Stimulated activated CD4-positive, alpha-beta T cell treated with anti-CD3 and anti-CD28 coated beads, Interleukin-12 subunit alpha, Interleukin-12 subunit beta, amount 100 ng/mL, for 24 hours (primary cell): ENCODE results near the gene TMEM174.

Experiments used
- DNase-seq, 2 experiments: peaks; one replicate each; pipeline ENCODE4 v3.0.0-alpha.2; 2020; ENCODE audit warnings: low read depth in 2 of 2

TMEM174 gene

DNA sequence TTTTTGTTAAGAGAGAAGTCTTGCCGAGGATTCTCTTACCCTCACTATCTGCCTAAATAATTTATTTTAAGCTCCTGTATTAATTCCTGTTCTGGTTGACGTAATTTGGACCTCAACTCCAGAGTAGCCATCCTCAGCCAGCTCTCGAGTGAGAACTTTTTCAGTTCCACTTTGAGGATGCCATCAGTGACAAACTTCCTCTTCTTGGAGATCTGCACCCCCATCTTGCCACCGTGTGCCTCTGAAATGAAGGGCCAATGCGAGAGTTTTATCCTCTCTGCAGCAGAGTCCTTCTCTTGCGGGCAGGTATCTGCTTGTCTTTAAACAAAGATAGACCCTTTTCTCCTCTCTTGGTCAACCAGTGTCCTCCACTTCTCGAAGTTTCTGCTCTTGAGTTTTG, 19.5 kb upstream of the TMEM174 start:
- no peak for DNase-seq

DNA sequence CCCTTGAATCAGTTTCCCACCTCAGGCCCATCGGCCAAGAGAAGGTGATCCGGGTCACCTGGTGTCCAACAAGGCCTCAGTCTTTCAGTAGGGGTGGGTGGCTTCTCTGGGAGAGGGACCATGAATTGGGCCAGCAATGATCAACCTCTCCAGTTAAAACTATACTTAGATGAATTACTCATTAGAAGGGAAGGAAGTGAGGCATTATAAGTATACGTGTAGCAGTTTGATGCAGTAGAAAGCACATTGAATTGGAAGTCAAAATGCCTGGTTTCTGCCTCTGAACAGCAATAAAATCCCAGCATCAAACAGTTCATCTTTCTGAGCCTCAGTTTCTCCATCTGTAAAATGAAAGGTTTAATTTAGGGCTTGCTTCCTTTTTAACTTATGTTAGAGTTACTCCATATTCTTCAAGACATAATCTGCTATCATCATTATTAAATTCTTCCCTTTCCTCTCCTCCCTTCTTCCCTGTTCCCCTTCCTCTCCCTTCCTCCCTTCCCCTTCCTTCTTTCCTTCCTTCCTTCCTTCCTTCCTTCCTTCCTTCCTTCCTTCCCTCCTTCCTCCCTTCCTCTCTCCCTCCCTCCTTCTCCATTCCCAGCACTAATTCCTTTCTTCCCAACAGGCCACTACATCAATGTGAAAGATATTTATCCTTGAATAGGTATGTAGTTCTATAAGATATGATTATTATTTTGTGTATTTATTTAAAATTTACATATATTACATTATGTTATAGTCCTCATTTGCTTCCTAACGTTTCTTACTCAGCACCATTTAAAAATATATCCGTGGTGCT, 18.6 kb upstream of the TMEM174 start:
- DNase-seq = no peak

DNA sequence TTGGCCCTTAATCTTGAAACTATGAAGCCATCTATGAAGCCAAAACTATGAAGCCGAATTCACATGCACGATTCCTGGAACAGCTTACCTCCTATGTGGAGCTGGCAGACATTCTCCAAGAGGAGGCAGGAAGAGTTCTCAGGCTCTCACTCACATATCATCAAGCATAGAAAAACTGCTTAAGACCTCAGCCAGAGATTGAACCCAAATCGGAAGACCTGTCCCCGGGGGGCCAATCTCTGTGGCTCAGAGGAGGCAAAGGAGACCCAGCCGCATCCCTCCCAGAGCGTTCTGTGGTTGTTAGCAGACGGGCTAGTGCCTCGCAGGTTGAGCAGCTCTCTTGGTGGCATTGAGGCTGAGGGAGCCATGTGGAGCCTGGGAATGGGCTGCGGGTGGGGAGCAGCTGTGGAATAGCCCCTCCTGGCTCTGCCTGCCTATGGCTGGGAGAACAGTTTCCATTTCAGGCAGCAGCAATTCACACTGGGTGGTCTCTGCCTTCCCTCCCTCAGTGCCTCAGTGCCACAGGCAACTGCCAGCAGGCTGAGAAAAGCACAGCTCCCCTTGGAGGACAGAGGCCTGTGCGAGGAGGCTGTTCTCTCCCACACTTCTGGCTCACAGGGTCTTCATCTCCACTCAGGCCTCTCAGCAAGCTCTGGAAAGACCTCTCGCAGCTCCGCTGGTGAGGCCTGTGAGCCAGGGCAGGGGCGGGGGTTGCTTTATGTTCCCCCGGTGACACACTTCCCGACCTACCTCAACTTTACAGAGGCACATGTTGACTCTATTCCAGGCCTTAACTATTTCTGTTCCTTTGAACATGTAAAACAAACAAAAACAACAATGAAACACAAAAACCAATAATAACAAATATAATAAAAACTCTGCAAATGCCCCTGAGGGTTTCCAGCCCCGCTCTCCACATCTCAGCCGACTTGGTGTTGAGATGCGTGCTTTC, 17.4 kb upstream of the TMEM174 start:
- no peak for DNase-seq

DNA sequence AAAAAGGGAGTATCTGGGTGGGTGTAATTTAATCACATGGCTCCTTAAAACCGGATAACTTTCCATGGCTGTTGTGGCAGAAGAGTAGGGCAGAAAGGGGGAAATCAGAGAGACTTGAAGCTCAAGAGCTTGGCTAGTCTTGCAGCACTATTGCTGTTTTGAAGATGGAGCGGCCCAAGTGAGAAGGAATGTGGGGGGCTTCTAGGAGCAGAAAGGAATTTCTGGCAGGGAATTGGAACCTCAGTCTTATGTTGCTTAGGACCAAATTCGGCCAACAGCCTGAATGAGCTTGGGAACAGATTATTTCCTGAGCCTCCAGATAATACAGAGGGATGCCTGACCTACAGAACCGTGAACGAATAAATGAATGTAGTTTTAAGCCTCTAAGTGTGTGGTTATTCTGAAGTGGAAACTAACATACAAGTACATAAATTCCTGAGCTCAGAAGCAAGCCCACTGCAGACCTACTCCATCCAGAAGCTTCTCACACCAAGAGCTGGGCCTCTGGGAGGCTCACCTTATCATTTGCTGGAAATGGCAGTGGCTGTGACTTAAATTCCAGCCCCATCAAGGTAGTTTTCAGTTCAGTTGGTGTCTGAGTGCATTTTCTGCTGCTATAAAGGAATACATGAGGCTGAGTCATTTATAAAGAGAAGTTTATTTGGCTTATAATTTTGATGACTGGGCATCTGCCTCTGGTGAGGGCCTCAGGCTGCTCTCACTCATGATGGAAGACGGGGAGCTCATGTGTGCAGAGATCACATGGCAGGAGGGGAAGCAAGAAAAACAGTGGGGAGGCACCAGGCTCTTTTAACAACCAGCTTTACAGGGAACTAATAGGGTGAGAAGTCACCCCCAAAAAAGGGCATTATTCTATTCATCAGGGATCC, 15.3 kb upstream of the TMEM174 start:
- DNase-seq = no peak

DNA sequence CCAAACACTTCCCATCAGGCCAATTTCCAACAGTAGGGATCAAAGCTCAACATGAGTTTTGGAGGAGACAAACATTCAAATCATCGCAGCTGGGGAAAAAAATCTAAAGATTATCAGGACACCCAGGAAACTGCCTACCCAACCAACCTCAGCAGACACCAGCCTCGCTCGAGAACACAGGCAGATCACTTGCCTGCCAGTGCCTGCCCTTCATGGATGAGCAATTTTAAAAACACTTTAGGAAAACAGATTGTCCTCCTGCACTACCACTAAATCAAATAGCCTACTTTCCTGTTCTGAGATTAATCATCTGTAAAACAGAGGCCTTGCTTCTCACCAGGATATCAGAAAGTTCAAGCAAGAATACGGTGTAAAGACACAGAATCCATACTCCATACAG, 14.7 kb upstream of the TMEM174 start:
- no peak for DNase-seq

DNA sequence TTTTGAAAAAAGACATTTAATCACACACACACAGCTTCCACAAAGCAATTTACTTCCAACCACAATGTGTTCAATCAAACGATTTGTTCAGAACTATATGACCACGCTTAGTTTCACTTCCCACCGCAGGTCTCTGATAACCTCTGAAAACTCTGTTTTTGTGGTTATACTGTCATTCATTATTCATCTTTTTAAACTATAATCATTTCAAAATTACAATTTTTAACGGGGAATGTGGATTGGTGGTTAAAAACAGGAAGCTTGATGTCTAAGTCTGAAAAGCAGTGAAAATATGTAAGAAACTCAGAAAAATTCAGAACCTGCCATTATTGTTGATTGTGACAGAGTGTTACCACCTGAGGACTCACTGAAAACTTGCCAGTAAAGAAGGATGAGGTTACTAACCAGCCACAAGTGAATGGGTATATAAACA, 12.7 kb upstream of the TMEM174 start:
- peak; percentile 41 to 72 for DNase-seq

DNA sequence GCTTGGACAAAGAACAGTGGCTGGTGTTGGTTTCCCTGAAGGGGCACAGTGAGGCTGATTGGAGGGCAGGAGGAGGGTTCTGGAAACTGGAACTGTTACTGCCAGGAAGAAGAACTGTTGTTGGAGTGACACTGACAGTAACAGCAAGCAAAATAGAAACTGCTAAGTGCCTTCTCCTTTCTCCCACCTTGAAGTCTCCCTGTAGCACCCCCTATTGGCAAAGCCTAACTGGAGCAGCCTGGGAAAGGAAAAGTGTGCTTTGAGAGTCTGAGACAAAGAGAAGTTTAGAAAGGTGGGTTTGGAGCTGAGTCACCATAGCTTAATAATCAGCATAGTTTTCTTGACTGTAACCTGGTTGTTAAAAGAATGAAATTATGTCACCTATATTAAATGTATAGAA, 2.5 kb upstream of the TMEM174 start:
- no peak for DNase-seq

DNA sequence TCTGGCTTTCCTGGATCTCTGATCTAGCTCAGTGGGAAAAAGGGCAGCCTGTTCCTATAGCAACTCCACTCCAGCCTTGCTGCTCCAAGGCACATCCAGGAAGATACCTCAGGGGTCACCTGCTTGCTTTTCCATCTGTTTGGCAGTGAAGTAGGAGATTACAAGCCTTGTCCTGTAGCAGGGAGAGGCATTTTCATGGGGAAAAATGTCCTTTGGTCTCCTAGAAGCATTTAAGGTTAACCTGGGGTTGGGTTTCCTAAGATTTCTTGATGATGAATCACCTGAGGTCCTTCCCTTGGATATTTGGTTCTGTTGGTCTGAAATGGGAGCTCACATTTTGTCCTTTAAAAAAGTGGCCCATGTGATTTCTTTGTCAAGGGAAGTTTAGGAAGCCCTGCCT, 1.5 kb upstream of the TMEM174 start:
- DNase-seq = no peak

DNA sequence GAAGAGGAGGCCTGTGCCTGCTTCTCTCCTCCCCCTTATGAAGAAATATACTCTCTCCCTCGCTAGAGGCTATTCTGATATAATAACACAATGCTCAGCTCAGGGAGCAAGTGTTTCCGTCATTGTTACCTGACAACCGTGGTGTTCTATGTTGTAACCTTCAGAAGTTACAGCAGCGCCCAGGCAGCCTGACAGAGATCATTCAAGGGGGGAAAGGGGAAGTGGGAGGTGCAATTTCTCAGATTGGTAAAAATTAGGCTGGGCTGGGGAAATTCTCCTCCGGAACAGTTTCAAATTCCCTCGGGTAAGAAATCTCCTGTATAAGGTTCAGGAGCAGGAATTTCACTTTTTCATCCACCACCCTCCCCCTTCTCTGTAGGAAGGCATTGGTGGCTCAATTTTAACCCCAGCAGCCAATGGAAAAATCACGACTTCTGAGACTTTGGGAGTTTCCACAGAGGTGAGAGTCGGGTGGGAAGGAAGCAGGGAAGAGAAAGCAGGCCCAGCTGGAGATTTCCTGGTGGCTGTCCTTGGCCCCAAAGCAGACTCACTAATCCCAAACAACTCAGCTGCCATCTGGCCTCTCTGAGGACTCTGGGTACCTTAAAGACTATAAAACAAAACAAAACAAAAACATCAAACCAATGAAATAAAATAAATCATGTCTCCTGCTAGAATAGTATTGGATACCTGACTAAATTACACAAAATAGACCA, 1.3 kb downstream of the TMEM174 start:
- DNase-seq = no peak

DNA sequence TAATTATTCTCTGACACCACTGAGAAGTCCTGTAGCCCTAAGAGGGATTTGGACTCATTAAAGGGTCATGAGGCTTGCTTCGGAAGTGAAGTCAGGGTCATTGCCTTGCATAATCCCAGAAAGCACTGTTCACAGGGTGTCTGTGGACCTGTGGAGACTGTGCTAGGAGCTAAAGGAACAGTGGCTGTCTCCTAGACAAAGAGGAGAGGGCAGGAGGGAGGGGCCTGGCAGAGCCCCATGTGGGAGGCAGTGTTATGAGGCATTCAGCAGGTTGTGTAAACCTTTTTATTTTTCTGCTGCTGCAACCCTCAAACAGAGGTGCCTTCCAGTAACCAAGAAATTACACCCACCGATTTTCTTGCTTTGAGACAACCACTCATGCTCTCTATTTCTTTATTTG, 3.3 kb downstream of the TMEM174 start:
- DNase-seq = no peak

DNA sequence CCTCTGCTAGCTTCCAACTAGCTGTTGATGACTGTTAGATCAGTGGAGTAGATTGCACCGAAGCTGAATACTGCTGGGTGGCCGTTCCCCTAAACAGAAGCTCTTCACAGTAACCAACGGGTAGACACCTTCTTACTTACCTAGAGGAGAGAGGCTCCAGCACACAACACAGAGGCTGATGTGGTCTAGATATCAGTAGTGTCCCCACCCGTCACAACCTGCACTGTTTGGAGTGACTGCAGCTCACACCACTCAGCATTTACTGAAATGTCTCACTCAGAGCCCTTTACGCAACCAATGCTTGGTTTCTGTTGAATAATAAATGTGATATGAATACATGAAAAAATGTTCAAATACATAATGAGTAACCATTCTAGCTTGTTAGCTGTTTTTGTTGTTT, 5.3 kb downstream of the TMEM174 start:
- no peak for DNase-seq

DNA sequence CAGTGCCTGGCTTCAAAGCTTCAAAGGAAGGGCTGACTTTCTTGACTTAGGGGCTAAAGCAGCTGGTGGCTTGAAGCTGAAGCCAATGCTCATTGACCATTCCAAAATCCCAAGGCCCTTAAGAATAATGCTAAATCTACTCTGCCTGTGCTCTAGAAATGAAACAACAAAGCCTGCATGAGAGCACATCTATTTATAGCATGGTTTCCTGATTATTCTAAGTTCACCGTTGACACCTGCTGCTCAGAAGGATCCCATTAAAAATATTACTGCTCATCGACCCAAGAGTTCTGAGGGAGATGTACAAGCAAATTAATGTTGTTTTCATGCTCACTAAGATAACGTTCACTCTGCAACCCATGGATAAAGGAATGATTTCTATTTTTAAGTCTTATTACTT, 6.7 kb downstream of the TMEM174 start:
- no peak for DNase-seq

DNA sequence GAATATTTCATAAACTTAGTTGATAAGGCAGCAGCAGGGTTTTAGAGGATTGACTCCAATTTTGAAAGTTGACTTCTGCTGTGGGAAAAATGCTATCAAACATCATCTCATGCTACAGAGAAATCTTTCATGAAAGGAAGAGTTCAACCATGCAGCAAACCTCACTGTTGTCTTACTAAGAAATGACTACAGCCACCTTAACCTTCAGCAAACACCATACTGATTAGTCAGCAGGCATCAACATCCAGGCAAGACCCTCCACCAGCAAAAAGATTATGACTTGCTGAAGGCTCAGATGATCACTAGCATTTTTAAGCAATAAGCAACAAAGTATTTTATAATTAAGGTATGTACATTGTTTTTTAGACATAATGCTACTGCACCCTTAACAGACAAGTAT, 7.6 kb downstream of the TMEM174 start:
- DNase-seq = no peak

DNA sequence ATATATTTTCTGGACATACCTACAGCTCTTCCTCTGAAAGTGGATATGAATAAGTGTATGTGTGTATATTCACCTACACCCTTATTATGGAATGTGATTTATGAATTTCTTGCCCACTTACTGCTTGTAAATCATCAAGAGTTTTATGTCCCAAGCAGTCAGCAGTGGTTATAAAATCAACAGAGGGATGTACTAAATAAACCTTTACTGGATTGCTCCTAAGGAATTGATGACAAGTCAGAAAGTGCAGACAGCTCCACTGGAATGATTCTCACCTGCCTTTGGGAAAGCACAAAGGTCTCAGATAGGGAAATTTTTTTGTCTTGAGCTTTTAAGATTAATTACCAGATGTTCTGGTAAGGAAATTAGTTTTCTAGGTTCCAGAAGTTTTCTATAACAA, 9.3 kb downstream of the TMEM174 start:
- no peak for DNase-seq

DNA sequence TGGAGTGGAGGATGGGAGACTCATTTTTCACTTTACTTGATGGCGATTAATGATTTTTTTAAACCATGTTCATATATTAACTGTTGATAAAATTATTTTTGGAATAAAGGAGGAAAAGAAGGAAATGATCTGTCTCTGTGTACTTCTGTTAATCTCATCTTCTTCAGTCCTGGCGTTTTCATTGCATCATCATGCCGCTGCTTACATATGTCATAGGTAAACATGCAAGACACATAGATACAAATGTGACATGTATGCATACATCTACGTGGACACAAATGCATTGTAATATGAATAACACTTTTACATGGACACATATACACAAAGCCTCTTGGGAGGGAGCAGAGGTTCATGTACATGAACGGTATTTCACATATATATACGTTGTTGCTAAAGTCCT, 10.0 kb downstream of the TMEM174 start:
- no peak for DNase-seq

DNA sequence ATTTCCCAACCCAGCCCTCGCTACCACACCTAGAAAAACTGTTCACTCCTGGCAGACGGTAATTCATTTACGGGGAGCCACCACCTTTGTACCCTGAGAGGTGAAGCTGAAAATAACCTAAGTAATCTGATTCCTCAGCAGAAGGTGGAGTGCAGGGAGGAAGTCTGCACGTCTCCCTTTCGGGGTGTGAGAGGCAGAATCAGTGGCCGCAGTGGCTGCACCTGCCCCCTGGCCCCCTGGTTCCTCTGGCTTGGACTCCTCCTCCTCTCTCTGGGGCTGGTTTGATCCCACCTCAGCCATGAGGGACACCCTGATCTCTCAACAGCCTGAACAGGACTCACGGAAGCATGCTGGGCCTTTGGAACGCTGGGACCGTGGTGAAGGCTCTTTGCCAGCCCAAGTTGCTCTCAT, 10.5 kb downstream of the TMEM174 start:
- no peak for DNase-seq

DNA sequence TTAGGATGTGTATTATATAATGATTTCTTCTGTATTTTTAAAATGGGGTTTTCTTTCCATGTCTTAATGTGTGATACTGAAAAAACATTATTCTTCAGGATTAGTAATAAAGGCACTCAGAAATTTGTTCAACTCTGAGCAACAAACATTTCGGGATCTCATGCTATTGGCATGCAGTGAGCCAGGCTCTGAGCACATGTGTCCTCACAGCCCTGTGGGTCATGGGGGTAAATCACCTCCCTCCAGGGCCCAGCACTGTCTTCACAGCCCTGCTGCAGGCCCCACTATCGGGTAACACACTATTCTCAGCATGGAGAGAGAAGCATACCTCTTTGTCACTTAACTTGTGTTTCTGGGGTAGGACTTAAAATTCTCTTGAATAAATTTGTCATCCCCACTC, 14.0 kb downstream of the TMEM174 start:
- DNase-seq = no peak

DNA sequence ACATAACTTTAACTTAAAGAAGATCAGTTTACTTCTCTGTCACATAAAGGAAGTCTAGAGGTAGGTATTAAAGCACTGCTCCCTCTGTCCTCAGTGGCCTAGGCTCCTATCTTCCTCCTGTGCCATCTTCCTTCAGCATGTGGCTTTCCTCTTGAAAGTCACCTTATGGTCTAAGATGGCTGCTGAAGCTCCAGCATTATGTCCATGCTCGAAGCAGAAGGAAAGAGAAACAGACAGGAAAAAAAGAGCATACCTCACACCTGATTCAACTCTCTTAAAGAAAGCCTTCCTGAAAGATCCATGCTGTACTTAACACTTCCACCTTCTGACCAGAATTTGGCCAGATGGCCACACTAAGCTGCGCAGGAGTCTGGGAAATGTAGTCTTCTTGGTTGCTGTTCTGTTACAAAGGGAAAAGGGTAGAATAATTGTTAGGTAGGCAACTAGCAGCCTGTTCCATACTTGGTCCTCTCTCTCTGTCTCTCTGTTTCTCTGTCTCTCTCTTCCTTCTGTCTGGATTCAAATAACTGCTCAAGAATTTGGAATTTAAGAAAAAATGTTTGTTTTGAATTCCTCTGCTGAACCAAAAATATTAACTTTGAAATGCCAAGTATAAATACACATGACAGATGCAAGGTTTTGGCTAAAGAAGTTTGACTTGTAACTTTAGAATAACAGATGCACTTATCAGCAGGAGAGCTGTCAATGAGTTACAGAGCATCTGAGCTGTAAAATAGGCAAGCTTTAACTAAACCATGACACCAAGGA, 16.0 kb downstream of the TMEM174 start:
- no peak for DNase-seq

DNA sequence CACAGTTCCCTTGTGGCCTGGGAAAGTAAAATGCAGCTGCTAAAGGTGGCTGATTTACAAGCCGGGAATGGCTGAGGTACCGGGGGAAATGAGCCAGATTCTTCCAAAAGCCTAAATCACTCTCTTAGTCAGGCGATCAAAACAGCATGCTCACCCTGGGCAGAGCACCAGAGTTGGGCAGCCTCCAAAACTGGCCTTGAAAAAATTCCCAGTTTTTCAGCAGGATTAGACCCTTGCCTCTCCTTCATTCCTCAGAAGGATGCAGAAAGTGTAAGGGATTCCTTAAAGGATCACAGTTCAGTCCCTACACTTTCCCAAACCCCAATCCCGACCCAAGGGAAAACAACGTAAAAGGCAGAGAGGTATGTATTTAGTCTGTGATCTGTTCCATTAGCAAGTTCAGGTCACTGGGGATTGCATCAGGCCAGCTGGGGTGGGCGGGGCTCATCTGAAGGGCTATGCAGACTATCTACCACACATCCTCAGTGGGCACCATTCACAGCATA, 16.9 kb downstream of the TMEM174 start:
- no peak for DNase-seq

DNA sequence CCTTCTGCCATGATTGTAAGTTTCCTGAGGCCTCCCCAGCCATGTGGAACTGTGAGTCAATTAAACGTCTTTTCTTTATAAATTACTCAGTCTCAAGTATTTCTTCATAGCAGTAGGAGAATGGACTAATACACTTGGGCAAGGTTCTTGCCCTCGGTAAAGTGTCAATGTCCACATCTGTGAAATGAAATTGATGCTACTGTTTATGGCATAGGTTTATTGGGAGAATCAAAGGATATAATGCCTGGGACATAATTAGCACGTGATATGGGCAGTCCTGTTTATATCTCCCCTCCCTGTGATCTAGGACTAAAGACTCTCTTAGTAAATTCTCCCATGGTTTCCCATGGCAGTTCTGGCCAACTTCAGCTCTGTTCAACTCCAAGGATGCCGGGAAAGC, 19.4 kb downstream of the TMEM174 start:
- no peak for DNase-seq
